Stimulated activated naive CD8-positive, alpha-beta T cell treated with anti-CD3 and anti-CD28 coated beads, Interleukin-15, amount 100 ng/mL, for 72 hours (primary cell): ENCODE measurements around the gene SDR42E1.

Experiments
- ATAC-seq: fragments of 150-1000 bp; cut with Tn5 transposase; 2 replicates; pipeline ENCODE4 v1.10.0; 2021; ENCODE audit warnings: mild to moderate bottlenecking, moderate library complexity
- DNase-seq, 2 donors: peaks; one replicate each; pipeline ENCODE4 v3.0.0; 2021 to 2022
- H3K27ac Mint-ChIP-seq, 2 donors: one replicate each; pipeline ENCODE4 v1.8.0; 2022; ENCODE audit warnings: mild to moderate bottlenecking in 2 of 2, mixed read lengths in 2 of 2, moderate library complexity in 2 of 2
- H3K27me3 Mint-ChIP-seq: one replicate; pipeline ENCODE4 v1.8.0; 2022; ENCODE audit warnings: mixed read lengths
- H3K4me1 Mint-ChIP-seq: one replicate; pipeline ENCODE4 v1.8.0; 2022; ENCODE audit warnings: mild to moderate bottlenecking, mixed read lengths
- H3K4me3 Mint-ChIP-seq, 2 donors: one replicate each; pipeline ENCODE4 v1.8.0; 2022; ENCODE audit warnings: mild to moderate bottlenecking in 2 of 2, mixed read lengths in 2 of 2, moderate library complexity in 1 of 2
- H3K9me3 Mint-ChIP-seq, 2 donors: one replicate each; pipeline ENCODE4 v1.8.0; 2022; ENCODE audit warnings: mixed read lengths in 2 of 2

The SDR42E1 gene

DNA sequence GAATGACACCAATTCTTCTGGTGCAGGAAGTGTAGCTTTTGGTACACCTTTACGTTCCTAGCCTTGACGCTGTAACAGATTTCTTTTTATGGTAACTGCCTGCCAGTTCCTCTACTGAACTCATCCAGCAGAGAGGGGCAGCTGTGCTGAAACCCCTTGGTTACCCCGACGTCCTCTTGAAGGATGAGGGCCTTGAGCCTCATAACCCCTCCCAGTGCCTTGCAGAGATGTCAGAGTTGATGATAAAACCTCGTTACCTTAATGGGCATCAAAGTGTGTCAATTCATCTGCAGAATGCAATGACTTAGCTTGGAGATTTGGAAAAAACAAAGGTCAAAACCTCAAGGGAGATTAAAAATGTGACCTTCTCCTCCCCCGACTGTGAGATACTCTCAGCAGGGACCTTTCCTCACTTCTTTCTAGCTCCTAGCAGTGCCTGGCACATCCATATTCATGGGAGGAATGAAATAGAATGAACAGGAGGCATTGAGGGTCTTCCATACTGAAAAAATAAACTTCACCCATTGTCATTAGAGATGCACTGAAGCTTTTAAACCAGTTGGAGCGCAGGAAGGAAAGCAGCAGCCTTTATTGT is 69.2 kb downstream of the SDR42E1 start:
- Mint-ChIP-seq H3K4me1 (no peaks in the 10 kb centered on the region), H3K4me3 (no peak overlapping the region), H3K27ac (no peak overlapping the region), H3K9me3 (no peaks in the 10 kb centered on the region), H3K27me3 (no peaks in the 10 kb centered on the region)
- DNase-seq: no peak
- ATAC-seq: no peak

DNA sequence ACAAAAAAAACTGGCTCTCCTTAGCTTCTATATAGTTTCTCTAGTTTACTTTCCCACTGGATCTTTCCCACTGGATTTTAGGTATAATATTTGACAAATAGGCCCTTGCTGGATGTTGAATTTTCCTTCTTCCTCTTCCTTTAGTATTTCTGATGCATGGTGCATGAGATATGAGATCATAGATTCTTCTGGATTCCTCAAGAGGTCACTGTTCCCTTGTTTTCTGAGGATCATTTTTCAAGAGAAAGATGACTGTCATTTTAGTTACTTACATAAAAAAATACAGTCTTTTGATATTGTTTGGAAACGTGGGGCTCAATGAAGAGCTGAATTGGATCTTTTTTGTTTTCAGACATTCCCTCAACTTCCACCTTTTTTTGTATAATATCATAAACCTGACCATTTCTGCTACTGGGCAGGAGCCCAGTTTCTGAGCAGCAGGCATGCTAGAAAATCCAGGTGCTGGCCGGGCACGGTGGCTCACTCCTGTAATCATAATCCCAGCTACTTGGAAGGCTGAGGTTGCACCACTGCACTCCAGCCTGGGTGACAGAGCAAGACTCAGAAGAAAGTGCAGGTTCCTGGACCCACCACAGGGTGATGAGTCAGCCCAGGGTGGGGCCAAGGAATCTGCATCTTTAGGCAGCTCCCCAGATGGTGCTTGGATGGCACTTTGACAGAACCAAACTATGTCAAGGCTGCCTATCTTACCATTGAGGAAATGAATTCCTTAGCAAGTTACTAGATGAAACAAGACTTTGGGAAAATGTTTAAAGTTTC is 70.3 kb downstream of the SDR42E1 start:
- ATAC-seq: peak; percentile 45
- no peaks in the 10 kb centered on the region for H3K27me3 Mint-ChIP-seq
- H3K27ac Mint-ChIP-seq: no peak overlapping the region
- H3K4me1 Mint-ChIP-seq: no peaks in the 10 kb centered on the region
- H3K9me3 Mint-ChIP-seq: no peaks in the 10 kb centered on the region
- no peak for DNase-seq
- H3K4me3 Mint-ChIP-seq: no peak overlapping the region

GRCh38 chr16:81939164-81940056 is 71.9 kb downstream of the SDR42E1 start:
- no peak overlapping the region for H3K27ac Mint-ChIP-seq
- ATAC-seq (no peak), DNase-seq (no peak)
- H3K27me3 Mint-ChIP-seq: no peaks in the 10 kb centered on the region
- no peak overlapping the region for H3K4me3 Mint-ChIP-seq
- no peaks in the 10 kb centered on the region for H3K4me1 Mint-ChIP-seq
- no peaks in the 10 kb centered on the region for H3K9me3 Mint-ChIP-seq
